HS-5 (cell line): ENCODE measurements around the gene ISM2.
A peak's percentile ranks its signal among the peaks of the same experiment; 100 is the strongest.

Experiments used
- DNase-seq: peaks from one replicate; pipeline ENCODE4 v3.0.0-alpha.2; 2012; ENCODE audit warnings: low read depth

Gene ISM2

DNA sequence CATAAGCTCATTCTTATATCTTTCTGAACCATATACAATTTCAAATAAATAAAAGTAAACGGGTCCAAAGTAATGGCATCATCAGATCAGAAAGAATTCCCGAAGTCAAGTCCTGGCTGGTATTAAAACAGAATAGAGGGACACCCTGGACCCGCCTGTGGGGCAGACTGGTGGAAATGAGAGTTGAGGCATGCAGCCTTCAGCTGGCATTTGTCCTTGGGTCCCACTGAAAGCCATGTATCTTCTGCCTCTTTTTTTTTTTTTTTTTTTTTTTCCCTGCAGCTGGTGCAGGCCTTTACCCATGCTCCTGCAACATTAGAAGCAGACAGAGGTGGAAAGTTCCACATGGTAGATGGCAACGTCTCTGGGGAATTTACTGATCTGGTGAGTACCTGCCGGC, 30.8 kb downstream of the ISM2 start:
- DNase-seq, result no peak

DNA sequence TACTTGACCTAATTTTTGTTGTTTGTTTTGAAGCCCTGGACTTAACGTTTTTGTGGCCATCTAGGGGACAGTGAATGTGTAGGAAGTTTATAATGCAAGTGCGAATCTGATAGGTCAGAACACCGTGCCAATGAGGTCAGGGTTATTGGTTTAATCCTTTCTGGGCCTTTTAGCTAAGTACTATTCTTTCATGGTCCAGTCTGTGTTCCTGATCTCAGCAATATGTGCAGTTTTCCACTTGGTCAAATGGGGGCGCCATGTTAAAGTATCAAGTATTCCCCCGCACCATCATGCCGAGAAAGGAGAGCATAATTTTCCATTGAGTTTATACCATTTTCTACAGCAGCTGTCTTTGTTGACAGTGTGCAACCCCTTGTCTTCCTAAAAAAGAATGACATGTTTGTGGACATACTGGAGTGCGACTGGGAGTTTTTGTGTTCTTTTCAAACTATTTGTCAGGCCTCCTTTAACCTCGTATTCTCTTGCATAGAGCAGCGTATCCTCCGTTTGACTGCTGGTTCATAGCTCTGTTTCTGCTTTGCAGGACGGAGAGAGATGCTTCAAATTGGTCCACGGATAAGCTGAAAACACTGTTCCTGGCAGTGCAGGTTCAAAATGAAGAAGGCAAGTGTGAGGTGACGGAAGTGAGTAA, 39.4 kb downstream of the ISM2 start:
- DNase-seq, result no peak

DNA sequence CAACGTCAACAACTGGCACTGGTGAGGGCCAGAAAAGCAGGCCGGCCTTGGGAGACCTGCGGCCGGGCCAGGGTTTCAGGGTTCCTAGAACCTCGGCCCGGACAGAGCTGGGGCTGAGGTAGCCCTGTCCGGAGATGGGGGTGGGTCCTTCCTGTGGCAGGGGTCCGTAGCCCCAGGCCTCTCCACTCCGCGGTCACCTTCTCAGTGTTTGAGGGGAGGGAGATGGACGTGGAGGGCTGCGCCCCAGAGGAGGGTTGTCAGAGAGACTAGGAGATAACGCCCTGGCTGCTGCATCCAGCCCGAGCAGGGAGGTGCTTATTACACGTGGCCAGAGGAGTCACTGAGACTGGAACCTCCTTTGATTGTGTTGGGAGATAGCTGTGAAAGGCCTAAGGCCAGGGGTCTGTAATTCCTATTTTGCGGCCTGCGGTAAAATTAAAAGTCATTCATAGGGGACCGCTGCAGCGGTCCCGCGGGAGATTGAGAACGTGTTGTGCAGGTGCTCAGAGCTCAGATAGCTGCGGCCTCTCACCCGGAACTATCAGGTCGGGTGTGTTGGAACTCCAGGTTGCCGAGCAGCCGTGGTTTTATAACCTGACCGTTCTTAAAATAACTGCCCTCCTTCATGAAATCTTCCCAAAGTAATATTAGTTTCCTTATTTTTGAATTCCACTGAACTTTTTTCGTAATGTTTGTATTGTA, 40.2 kb downstream of the ISM2 start:
- DNase-seq, result no peak

- DNase-seq, result peak; percentile 97
Measured at GRCh38 chr14:77457522-77458248, 40.9 kb downstream of the ISM2 start, which contains the start of the genes AHSA1 and VIPAS39. Gene AHSA1 (plus strand): TSS chr14:77458093. CDS start chr14:77458190, 97 bp downstream. Gene VIPAS39 (minus strand): TSS chr14:77457601. CDS start chr14:77454102, 3,499 bp downstream.

- DNase-seq, result no peak
Measured at GRCh38 chr14:77457115-77457521, 41.5 kb downstream of the ISM2 start.

GRCh38 chr14:77455966-77456640, 42.5 kb downstream of the ISM2 start:
- DNase-seq, result no peak

- no peak for DNase-seq
Measured at GRCh38 chr14:77442196-77442595, 56.4 kb downstream of the ISM2 start.

DNA sequence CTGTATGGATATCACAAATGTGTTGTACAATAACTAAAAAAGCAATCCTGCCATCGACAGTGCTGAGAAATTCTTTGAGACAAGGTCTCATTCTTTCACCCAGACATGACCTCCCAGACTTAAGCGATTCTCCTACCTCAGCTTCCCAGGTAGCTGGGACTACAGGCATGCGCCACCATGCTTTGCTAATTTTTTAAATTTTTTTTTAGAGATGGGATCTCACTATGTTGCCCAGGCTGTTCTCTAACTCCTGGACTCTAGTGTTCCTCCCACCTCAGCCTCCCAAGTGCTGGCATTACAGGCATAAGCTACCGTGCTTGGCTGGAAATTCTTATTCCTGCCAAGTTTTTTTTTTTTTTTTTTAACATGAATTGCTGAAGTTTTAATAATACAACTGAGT, 58.8 kb downstream of the ISM2 start:
- no peak for DNase-seq

GRCh38 chr14:77438596-77438995, 60.0 kb downstream of the ISM2 start:
- DNase-seq, result no peak

DNA sequence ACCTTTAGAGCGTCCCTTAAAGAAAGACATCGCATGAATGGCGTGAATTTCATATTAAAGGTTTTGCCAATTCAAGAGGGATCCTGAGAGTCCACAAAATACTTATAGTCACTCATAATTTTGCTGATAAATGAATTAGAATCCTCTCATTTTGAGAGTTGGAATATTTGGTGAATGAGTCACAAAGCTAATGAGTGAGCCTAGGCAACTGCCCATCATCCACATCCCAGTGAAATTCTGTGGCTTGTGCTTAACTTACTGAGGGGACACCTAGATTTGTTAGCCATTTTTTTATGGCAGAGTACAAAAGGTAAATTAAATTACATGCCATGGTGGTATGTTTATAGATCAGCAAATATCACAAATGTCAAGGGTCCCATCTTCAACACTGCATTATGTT, 62.6 kb downstream of the ISM2 start:
- no peak for DNase-seq

DNA sequence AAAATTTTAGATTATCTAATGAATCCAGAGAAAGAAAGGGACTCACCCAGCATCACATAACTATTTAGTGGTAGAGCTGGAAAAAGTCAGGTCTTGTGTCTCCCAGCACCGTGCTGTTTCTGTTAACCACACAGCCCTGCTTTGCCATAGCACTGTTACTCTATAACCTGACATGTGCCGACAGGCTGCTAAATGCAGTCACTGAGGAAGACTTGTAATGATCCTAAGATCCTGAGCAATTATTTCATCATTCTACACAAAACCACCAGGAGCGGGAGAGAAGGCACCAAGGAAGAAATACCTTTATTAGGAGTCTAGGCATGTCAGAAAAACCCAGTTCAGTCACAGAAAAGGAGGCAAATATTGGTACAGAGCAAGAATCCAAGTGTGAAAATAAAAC, 72.2 kb downstream of the ISM2 start:
- DNase-seq, result no peak

DNA sequence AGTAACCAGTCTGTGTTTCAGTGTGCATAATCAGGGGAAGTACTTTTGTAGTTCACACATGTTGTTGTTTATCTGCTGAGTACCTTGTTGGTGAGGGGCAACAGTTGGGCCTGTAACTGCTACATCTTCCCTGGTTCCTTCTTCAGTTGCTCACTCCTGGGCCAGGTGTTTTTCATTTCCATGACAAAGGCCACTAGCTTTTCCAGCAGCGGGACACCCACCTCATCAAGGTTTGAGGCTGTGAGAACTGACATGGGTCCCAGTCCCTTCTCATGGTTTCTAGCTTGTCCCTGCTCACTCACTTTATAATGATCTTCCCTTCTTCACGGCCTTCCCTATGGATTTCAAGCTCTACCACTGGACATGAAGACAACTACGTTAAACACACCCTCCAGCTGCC, 73.8 kb downstream of the ISM2 start:
- no peak for DNase-seq
